HEK293 (cell line): ENCODE results near the gene CCDC124.
A peak's percentile ranks its signal among the peaks of the same experiment; 100 is the strongest.

Experiments used
- FEZF1 ChIP-seq: fragments of 450-650 bp; formaldehyde crosslinking; IDR thresholded peaks from 2 replicates; pipeline ENCODE4 v1.5.1; 2016; ENCODE audit warnings: missing biosample characterization, missing genetic modification characterization
- GFI1B ChIP-seq: fragments of 450-650 bp; formaldehyde crosslinking; IDR thresholded peaks from 2 replicates; pipeline ENCODE4 v1.5.1; 2016; ENCODE audit warnings: missing biosample characterization, missing genetic modification characterization
- GLI4 ChIP-seq: fragments of 450-650 bp; formaldehyde crosslinking; IDR thresholded peaks from 2 replicates; pipeline ENCODE4 v1.5.1; 2016; ENCODE audit warnings: missing biosample characterization, missing genetic modification characterization
- IKZF3 ChIP-seq: fragments of 450-650 bp; IDR thresholded peaks from 2 replicates; pipeline ENCODE4 v1.5.0; 2018; ENCODE audit warnings: missing biosample characterization, mild to moderate bottlenecking, missing genetic modification characterization, moderate library complexity
- KLF9 ChIP-seq: fragments of 450-650 bp; formaldehyde crosslinking; IDR thresholded peaks from 2 replicates; pipeline ENCODE4 v1.5.1; 2016; ENCODE audit warnings: missing biosample characterization, missing genetic modification characterization, low read depth
- OSR2 ChIP-seq: fragments of 450-650 bp; formaldehyde crosslinking; IDR thresholded peaks from 2 replicates; pipeline ENCODE4 v1.5.1; 2016; ENCODE audit warnings: missing biosample characterization, missing genetic modification characterization
- SCRT1 ChIP-seq: fragments of 450-650 bp; formaldehyde crosslinking; IDR thresholded peaks from 2 replicates; pipeline ENCODE4 v1.5.1; 2016; ENCODE audit warnings: missing biosample characterization, missing genetic modification characterization, borderline replicate concordance
- SCRT2 ChIP-seq: fragments of 450-650 bp; formaldehyde crosslinking; IDR thresholded peaks from 2 replicates; pipeline ENCODE4 v1.5.1; 2016; ENCODE audit warnings: missing biosample characterization, missing genetic modification characterization
- SP3 ChIP-seq: fragments of 450-650 bp; formaldehyde crosslinking; IDR thresholded peaks from 2 replicates; pipeline ENCODE4 v1.5.1; 2016; ENCODE audit warnings: missing biosample characterization, missing genetic modification characterization
- TCF7L2 ChIP-seq: IDR thresholded peaks from 2 replicates; pipeline ENCODE4 v1.6.1; 2011; ENCODE audit warnings: low read depth, mild to moderate bottlenecking, inconsistent platforms, low read length, moderate library complexity, borderline replicate concordance
- ZBTB1 ChIP-seq: fragments of 450-650 bp; formaldehyde crosslinking; IDR thresholded peaks from 2 replicates; pipeline ENCODE4 v1.5.1; 2016; ENCODE audit warnings: missing biosample characterization, missing genetic modification characterization
- ZBTB11 ChIP-seq: fragments of 450-650 bp; formaldehyde crosslinking; conservative IDR thresholded peaks from 2 replicates; pipeline ENCODE4 v1.5.1; 2016; ENCODE audit warnings: low read depth, missing biosample characterization, missing genetic modification characterization
- ZBTB20 ChIP-seq: fragments of 450-650 bp; formaldehyde crosslinking; IDR thresholded peaks from 2 replicates; pipeline ENCODE4 v1.5.1; 2016; ENCODE audit warnings: missing biosample characterization, missing genetic modification characterization
- ZFP41 ChIP-seq: fragments of 450-650 bp; formaldehyde crosslinking; IDR thresholded peaks from 2 replicates; pipeline ENCODE4 v1.5.1; 2016; ENCODE audit warnings: missing biosample characterization, missing genetic modification characterization, borderline replicate concordance
- ZNF146 ChIP-seq: fragments of 450-650 bp; formaldehyde crosslinking; IDR thresholded peaks from 2 replicates; pipeline ENCODE4 v1.5.1; 2016; ENCODE audit warnings: missing biosample characterization, missing genetic modification characterization
- ZNF214 ChIP-seq: fragments of 450-650 bp; formaldehyde crosslinking; IDR thresholded peaks from 2 replicates; pipeline ENCODE4 v1.5.1; 2017; ENCODE audit warnings: missing biosample characterization, mild to moderate bottlenecking, missing genetic modification characterization, borderline replicate concordance
- ZNF221 ChIP-seq: fragments of 450-650 bp; formaldehyde crosslinking; IDR thresholded peaks from 2 replicates; pipeline ENCODE4 v1.5.1; 2017; ENCODE audit warnings: missing biosample characterization, missing genetic modification characterization, borderline replicate concordance
- ZNF354C ChIP-seq: fragments of 450-650 bp; formaldehyde crosslinking; IDR thresholded peaks from 2 replicates; pipeline ENCODE4 v1.5.1; 2016; ENCODE audit warnings: missing biosample characterization, missing genetic modification characterization, low read depth, borderline replicate concordance
- ZNF366 ChIP-seq: fragments of 450-650 bp; formaldehyde crosslinking; conservative IDR thresholded peaks from 2 replicates; pipeline ENCODE4 v1.5.1; 2016; ENCODE audit warnings: missing biosample characterization, missing genetic modification characterization
- ZNF391 ChIP-seq: fragments of 450-650 bp; formaldehyde crosslinking; IDR thresholded peaks from 2 replicates; pipeline ENCODE4 v1.5.1; 2016; ENCODE audit warnings: low read depth, missing biosample characterization, missing genetic modification characterization, borderline replicate concordance
- ZNF394 ChIP-seq: fragments of 450-650 bp; formaldehyde crosslinking; IDR thresholded peaks from 2 replicates; pipeline ENCODE4 v1.5.1; 2016; ENCODE audit warnings: missing biosample characterization, missing genetic modification characterization, mild to moderate bottlenecking, moderate library complexity, borderline replicate concordance
- ZNF510 ChIP-seq: fragments of 450-650 bp; formaldehyde crosslinking; IDR thresholded peaks from 2 replicates; pipeline ENCODE4 v1.5.1; 2018; ENCODE audit warnings: mild to moderate bottlenecking, missing genetic modification characterization, missing biosample characterization; ENCODE audit not compliant: insufficient replicate concordance
- ZNF544 ChIP-seq: fragments of 450-650 bp; formaldehyde crosslinking; IDR thresholded peaks from 2 replicates; pipeline ENCODE4 v1.5.0; 2017; ENCODE audit warnings: missing biosample characterization, missing genetic modification characterization
- ZNF596 ChIP-seq: fragments of 450-650 bp; IDR thresholded peaks from 2 replicates; pipeline ENCODE4 v1.5.0; 2018; ENCODE audit warnings: missing biosample characterization, mild to moderate bottlenecking, missing genetic modification characterization, moderate library complexity
- ZNF610 ChIP-seq: fragments of 450-650 bp; formaldehyde crosslinking; IDR thresholded peaks from 2 replicates; pipeline ENCODE4 v1.5.1; 2016; ENCODE audit warnings: missing biosample characterization, missing genetic modification characterization, borderline replicate concordance
- ZNF626 ChIP-seq: fragments of 450-650 bp; sonication (Bioruptor Pico); formaldehyde crosslinking; IDR thresholded peaks from 2 replicates; pipeline ENCODE4 v1.5.1; 2018; ENCODE audit warnings: missing biosample characterization, missing genetic modification characterization, inconsistent platforms
- ZNF664 ChIP-seq: fragments of 450-650 bp; formaldehyde crosslinking; IDR thresholded peaks from 2 replicates; pipeline ENCODE4 v1.5.1; 2016; ENCODE audit warnings: missing biosample characterization, missing genetic modification characterization
- ZNF670 ChIP-seq: fragments of 450-650 bp; formaldehyde crosslinking; IDR thresholded peaks from 2 replicates; pipeline ENCODE4 v1.5.1; 2016; ENCODE audit warnings: missing biosample characterization, missing genetic modification characterization, low read depth
- ZNF692 ChIP-seq: fragments of 450-650 bp; formaldehyde crosslinking; IDR thresholded peaks from 2 replicates; pipeline ENCODE4 v1.5.1; 2016; ENCODE audit warnings: missing biosample characterization, missing genetic modification characterization
- ZNF792 ChIP-seq: fragments of 450-650 bp; formaldehyde crosslinking; IDR thresholded peaks from 2 replicates; pipeline ENCODE4 v1.5.1; 2016; ENCODE audit warnings: missing biosample characterization, missing genetic modification characterization
- TF ChIP-seq, protein P1 (sequence below): fragments of 450-650 bp; formaldehyde crosslinking; IDR thresholded peaks from 2 replicates; pipeline ENCODE4 v1.5.1; 2016; ENCODE audit warnings: missing biosample characterization, missing genetic modification characterization
- TF ChIP-seq, protein P2 (sequence below): fragments of 450-650 bp; formaldehyde crosslinking; IDR thresholded peaks from 2 replicates; pipeline ENCODE4 v1.5.1; 2016; ENCODE audit warnings: missing biosample characterization, missing genetic modification characterization

The CCDC124 gene

DNA sequence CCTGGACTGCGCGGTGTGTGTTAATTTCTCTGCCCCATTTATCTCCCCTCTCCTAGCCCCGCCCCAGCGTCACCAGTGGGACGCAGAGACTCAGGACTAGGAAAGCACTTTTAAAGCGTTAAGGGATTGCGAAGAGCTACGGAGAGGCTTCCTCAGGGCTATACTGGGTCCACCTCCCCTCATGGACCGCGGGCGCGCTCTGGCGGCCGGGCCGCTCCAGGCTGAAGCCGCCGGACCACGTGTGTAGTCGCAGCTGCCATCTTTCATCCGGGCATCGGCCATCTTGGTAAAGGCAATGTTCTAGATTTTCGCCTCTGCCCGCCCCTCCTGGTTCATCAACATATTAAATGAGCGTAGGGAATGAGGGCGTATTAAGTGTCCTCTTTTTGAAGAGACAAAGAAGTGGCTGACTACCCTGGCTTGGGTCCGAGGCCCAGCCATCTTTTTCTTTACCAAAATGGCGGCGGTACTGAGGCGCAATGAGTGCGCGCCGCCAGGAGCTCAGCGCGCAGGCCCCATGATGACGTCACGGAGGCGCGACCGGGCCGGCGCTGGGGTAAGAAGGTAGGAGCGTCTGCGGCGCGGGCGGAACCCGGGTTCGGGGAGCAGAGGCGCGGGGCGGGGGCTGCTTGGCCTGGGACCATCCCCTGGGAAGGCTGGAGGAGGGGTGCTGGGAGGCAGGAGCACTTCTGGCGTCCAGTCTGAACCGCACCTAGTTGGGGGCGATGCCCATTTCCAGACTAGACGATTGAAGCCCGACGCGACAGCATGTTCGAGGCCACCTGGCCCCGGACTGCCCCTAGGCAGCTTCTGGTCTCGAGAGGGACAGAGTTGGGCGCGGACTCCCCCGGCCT lies at the start of gene CCDC124 (continued):
- TF ChIP-seq FEZF1, result peak; percentile 16; the same call in 1 of the 2 replicates
- TF ChIP-seq ZNF664 (tag by site-specific recombination), result no peak
- no peak for TF ChIP-seq ZBTB1 (tag by site-specific recombination)
- 0 out of 2 replicates have a peak, but pooled peaks have one; percentile 9 for TF ChIP-seq KLF9 (tag by site-specific recombination)
- TF ChIP-seq ZNF610 (tag by site-specific recombination), result peak; percentile 67; the same call in 1 of the 2 replicates
- peak; percentile 80 for TF ChIP-seq ZNF394 (tag by site-specific recombination)
- TF ChIP-seq IKZF3 (tag by site-specific recombination), result no peak; the same call in 1 of the 2 replicates
- peak; percentile 58; the same call in 1 of the 2 replicates for TF ChIP-seq ZNF391 (tag by site-specific recombination)
- TF ChIP-seq TCF7L2, result no peak
- no peak for TF ChIP-seq SCRT1 (tag by site-specific recombination)
- peak; percentile 96 for TF ChIP-seq SP3 (tag by site-specific recombination)
- peak; percentile 96 for TF ChIP-seq ZNF692 (tag by site-specific recombination)
- TF ChIP-seq ZNF214, result no peak
- no peak for TF ChIP-seq GLI4
- no peak for TF ChIP-seq ZFP41 (tag by site-specific recombination)
- TF ChIP-seq ZNF510, result no peak
- TF ChIP-seq OSR2 (tag by site-specific recombination), result 0 out of 2 replicates have a peak, but pooled peaks have one; percentile 6
- TF ChIP-seq, protein P1, sequence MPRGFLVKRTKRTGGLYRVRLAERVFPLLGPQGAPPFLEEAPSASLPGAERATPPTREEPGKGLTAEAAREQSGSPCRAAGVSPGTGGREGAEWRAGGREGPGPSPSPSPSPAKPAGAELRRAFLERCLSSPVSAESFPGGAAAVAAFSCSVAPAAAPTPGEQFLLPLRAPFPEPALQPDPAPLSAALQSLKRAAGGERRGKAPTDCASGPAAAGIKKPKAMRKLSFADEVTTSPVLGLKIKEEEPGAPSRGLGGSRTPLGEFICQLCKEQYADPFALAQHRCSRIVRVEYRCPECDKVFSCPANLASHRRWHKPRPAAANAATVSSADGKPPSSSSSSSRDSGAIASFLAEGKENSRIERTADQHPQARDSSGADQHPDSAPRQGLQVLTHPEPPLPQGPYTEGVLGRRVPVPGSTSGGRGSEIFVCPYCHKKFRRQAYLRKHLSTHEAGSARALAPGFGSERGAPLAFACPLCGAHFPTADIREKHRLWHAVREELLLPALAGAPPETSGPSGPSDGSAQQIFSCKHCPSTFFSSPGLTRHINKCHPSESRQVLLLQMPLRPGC, result peak; percentile 53; the same call in 1 of the 2 replicates
- no peak; the same call in 1 of the 2 replicates for TF ChIP-seq ZNF626 (tag by site-specific recombination)
- TF ChIP-seq ZNF366 (tag by site-specific recombination), result no peak
- no peak for TF ChIP-seq ZNF221 (tag by site-specific recombination)
- TF ChIP-seq, protein P2, sequence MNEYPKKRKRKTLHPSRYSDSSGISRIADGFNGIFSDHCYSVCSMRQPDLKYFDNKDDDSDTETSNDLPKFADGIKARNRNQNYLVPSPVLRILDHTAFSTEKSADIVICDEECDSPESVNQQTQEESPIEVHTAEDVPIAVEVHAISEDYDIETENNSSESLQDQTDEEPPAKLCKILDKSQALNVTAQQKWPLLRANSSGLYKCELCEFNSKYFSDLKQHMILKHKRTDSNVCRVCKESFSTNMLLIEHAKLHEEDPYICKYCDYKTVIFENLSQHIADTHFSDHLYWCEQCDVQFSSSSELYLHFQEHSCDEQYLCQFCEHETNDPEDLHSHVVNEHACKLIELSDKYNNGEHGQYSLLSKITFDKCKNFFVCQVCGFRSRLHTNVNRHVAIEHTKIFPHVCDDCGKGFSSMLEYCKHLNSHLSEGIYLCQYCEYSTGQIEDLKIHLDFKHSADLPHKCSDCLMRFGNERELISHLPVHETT (tag by site-specific recombination), result peak; percentile 98
- 0 out of 2 replicates have a peak, but pooled peaks have one; percentile 11 for TF ChIP-seq ZNF146
- TF ChIP-seq SCRT2 (tag by site-specific recombination), result peak; percentile 43; the same call in 1 of the 2 replicates
- no peak for TF ChIP-seq ZNF354C (tag by site-specific recombination)
- peak; percentile 58 for TF ChIP-seq ZBTB11 (tag by site-specific recombination)
- peak; percentile 91 for TF ChIP-seq ZBTB20 (tag by site-specific recombination)
- no peak for TF ChIP-seq GFI1B (tag by site-specific recombination)
- no peak for TF ChIP-seq ZNF670 (tag by site-specific recombination)
- TF ChIP-seq ZNF544 (tag by site-specific recombination), result no peak
- TF ChIP-seq ZNF792 (tag by site-specific recombination), result peak; percentile 23; the same call in 1 of the 2 replicates
- TF ChIP-seq ZNF596, result no peak
